ENCODE data around the gene CRY2. TPM values are rescaled to one million over a fixed set of nuclear protein-coding genes. Genes with fewer than 3 reads are reported as not detected.

Gene CRY2
- total RNA-seq, 1 donor from 2014 or later = 23.8 TPM

- TF ChIP-seq CTCF (conservative IDR thresholded peaks at IDR 0.05) = no peak
- no peaks in the 10 kb centered on the region for H3K27me3 Mint-ChIP-seq (ENCODE audit: low read depth)
- no peaks in the 10 kb centered on the region for H3K36me3 Mint-ChIP-seq (ENCODE audit: low read depth)
- no peaks in the 10 kb centered on the region for H3K9me3 Mint-ChIP-seq
- no peak overlapping the region for H3K4me3 Mint-ChIP-seq
- no peak overlapping the region for H3K27ac Mint-ChIP-seq (ENCODE audit: unreplicated experiment)
- DNase-seq (ENCODE audit: low read depth, low spot score) = no peak
- peaks cover 33% of the 10 kb centered on the region for H3K4me1 Mint-ChIP-seq
Measured at GRCh38 chr11:45810431-45811108, 36.7 kb upstream of the CRY2 start.

GRCh38 chr11:45811109-45811435, 36.2 kb upstream of the CRY2 start:
- Mint-ChIP-seq H3K36me3 (ENCODE audit: low read depth) (no peaks in the 10 kb centered on the region), H3K27ac (ENCODE audit: unreplicated experiment) (no peak overlapping the region), H3K4me1 (peaks cover 33% of the 10 kb centered on the region), H3K27me3 (ENCODE audit: low read depth) (no peaks in the 10 kb centered on the region), H3K4me3 (no peak overlapping the region), H3K9me3 (no peaks in the 10 kb centered on the region)
- DNase-seq (ENCODE audit: low read depth, low spot score) = no peak
- TF ChIP-seq CTCF (conservative IDR thresholded peaks at IDR 0.05) = no peak

- H3K9me3 Mint-ChIP-seq = no peaks in the 10 kb centered on the region
- H3K4me3 Mint-ChIP-seq = no peak overlapping the region
- peaks cover 30% of the 10 kb centered on the region for H3K4me1 Mint-ChIP-seq
- no peaks in the 10 kb centered on the region for H3K27me3 Mint-ChIP-seq (ENCODE audit: low read depth)
- H3K36me3 Mint-ChIP-seq (ENCODE audit: low read depth) = no peaks in the 10 kb centered on the region
- H3K27ac Mint-ChIP-seq (ENCODE audit: unreplicated experiment) = no peak overlapping the region
- DNase-seq (ENCODE audit: low read depth, low spot score) = no peak
- TF ChIP-seq CTCF (conservative IDR thresholded peaks at IDR 0.05) = no peak
Measured at GRCh38 chr11:45811571-45812290, 35.5 kb upstream of the CRY2 start.

- TF ChIP-seq CTCF (conservative IDR thresholded peaks at IDR 0.05) = no peak
- Mint-ChIP-seq H3K27ac (ENCODE audit: unreplicated experiment) (peak overlapping the region; percentile 45), H3K36me3 (ENCODE audit: low read depth) (no peaks in the 10 kb centered on the region)
Measured at GRCh38 chr11:45812581-45813548, 34.4 kb upstream of the CRY2 start.

GRCh38 chr11:45815747-45816146, 31.5 kb upstream of the CRY2 start:
- Mint-ChIP-seq H3K36me3 (ENCODE audit: low read depth) (no peaks in the 10 kb centered on the region), H3K27ac (ENCODE audit: unreplicated experiment) (no peak overlapping the region), H3K27me3 (ENCODE audit: low read depth) (no peaks in the 10 kb centered on the region), H3K4me3 (no peak overlapping the region), H3K9me3 (no peaks in the 10 kb centered on the region), H3K4me1 (peaks cover 8% of the 10 kb centered on the region)
- DNase-seq (ENCODE audit: low read depth, low spot score) = no peak
- TF ChIP-seq CTCF (conservative IDR thresholded peaks at IDR 0.05) = no peak

More at GRCh38 chr11:45812581-45813548, 34.4 kb upstream of the CRY2 start:
- no peak overlapping the region for H3K4me3 Mint-ChIP-seq
- no peaks in the 10 kb centered on the region for H3K27me3 Mint-ChIP-seq (ENCODE audit: low read depth)
- H3K9me3 Mint-ChIP-seq = no peaks in the 10 kb centered on the region
- peaks cover 22% of the 10 kb centered on the region for H3K4me1 Mint-ChIP-seq
- no peak for DNase-seq (ENCODE audit: low read depth, low spot score)

Measured in neural crest cell (in vitro differentiated cells).